CD14-positive monocyte (primary cell): ENCODE measurements around the gene CRIM1. TPM values are rescaled to one million over a fixed set of nuclear protein-coding genes. Genes with fewer than 3 reads are reported as not detected.

Experiments used
- DNase-seq, 3 donors: peaks; one replicate each; pipeline ENCODE4 v3.0.0-alpha.2; 2011 to 2022
- H2AFZ ChIP-seq: 2 replicates; pipeline ENCODE4 v1.6.0; 2012; ENCODE audit warnings: mild to moderate bottlenecking, low read depth, low read length, inconsistent platforms; ENCODE audit not compliant: insufficient read depth, poor library complexity, severe bottlenecking
- H3K27ac ChIP-seq, 2 donors: 1 replicate in 1 of 2; 2 replicates in 1 of 2; pipeline ENCODE4 v1.5.1; 2012 to 2013; ENCODE audit warnings: low read length in 2 of 2, control low read depth in 1 of 2, inconsistent platforms in 1 of 2, low read depth in 1 of 2, mild to moderate bottlenecking in 1 of 2
- H3K27me3 ChIP-seq, 2 donors: one replicate each; pipeline versions ENCODE4 v1.6.0 to v1.6.1; 2011 to 2013; ENCODE audit warnings: low read length in 2 of 2; ENCODE audit not compliant: control insufficient read depth in 2 of 2, insufficient read depth in 2 of 2
- H3K36me3 ChIP-seq, 2 donors: replicated peaks in 1 of 2; 1 replicate in 1 of 2; 2 replicates in 1 of 2; pipeline versions ENCODE4 v1.5.1 to v1.6.1; 2012 to 2013; ENCODE audit warnings: low read length in 2 of 2, control low read depth in 1 of 2, inconsistent platforms in 1 of 2, mild to moderate bottlenecking in 1 of 2; ENCODE audit not compliant: insufficient read depth in 2 of 2, control insufficient read depth in 1 of 2
- H3K4me1 ChIP-seq, 2 donors: 1 replicate in 1 of 2; 2 replicates in 1 of 2; pipeline versions ENCODE4 v1.5.1 to v1.6.1; 2012 to 2013; ENCODE audit warnings: low read length in 2 of 2, control low read depth in 1 of 2, inconsistent platforms in 1 of 2, mild to moderate bottlenecking in 1 of 2, moderate library complexity in 1 of 2; ENCODE audit not compliant: insufficient read depth in 2 of 2, control insufficient read depth in 1 of 2
- H3K4me2 ChIP-seq: replicated peaks from 2 replicates; pipeline ENCODE3; 2012; ENCODE audit warnings: low read length, moderate library complexity, mild to moderate bottlenecking; ENCODE audit not compliant: poor library complexity, severe bottlenecking; ENCODE audit errors: extremely low read depth
- H3K4me3 ChIP-seq, 3 experiments: fragments of 200-600 bp in 1 of 3; sonication (generic) in 1 of 3; replicated peaks in 1 of 3; 1 replicate in 2 of 3; 2 replicates in 1 of 3; pipeline ENCODE4 v1.5.1; 2011 to 2013; ENCODE audit warnings: low read length in 3 of 3, mild to moderate bottlenecking in 3 of 3, control low read depth in 2 of 3, low read depth in 2 of 3, inconsistent platforms in 1 of 3, moderate library complexity in 1 of 3
- H3K79me2 ChIP-seq: 2 replicates; pipeline ENCODE4 v1.6.0; 2012; ENCODE audit warnings: mild to moderate bottlenecking, control low read depth, inconsistent platforms, low read length, moderate library complexity; ENCODE audit not compliant: insufficient read depth
- H3K9ac ChIP-seq: 2 replicates; pipeline ENCODE4 v1.6.0; 2017; ENCODE audit warnings: low read length, mild to moderate bottlenecking; ENCODE audit not compliant: insufficient read depth, poor library complexity, severe bottlenecking
- H3K9me3 ChIP-seq, 2 donors: replicated peaks in 1 of 2; 1 replicate in 1 of 2; 2 replicates in 1 of 2; pipeline versions ENCODE4 v1.5.1 to v1.6.1; 2012 to 2013; ENCODE audit warnings: low read length in 2 of 2, control low read depth in 1 of 2; ENCODE audit not compliant: control insufficient read depth in 1 of 2, insufficient read depth in 1 of 2
- H4K20me1 ChIP-seq: 2 replicates; pipeline ENCODE4 v1.6.0; 2012; ENCODE audit warnings: mild to moderate bottlenecking, low read length, control low read depth, moderate library complexity; ENCODE audit not compliant: insufficient read depth
- H3K27ac Mint-ChIP-seq, 7 donors: one replicate each; pipeline ENCODE4 v1.8.0; 2020; ENCODE audit warnings: mild to moderate bottlenecking in 7 of 7, mixed read lengths in 7 of 7, moderate library complexity in 6 of 7, inconsistent platforms in 2 of 7
- H3K27me3 Mint-ChIP-seq, 3 donors: one replicate each; pipeline ENCODE4 v1.8.0; 2021 to 2022; ENCODE audit warnings: low read depth in 3 of 3, mild to moderate bottlenecking in 3 of 3, mixed read lengths in 3 of 3, moderate library complexity in 3 of 3, inconsistent platforms in 1 of 3
- H3K36me3 Mint-ChIP-seq, 2 donors: one replicate each; pipeline ENCODE4 v1.8.0; 2020; ENCODE audit warnings: mixed read lengths in 2 of 2, inconsistent platforms in 1 of 2, mild to moderate bottlenecking in 1 of 2
- H3K4me1 Mint-ChIP-seq: one replicate; pipeline ENCODE4 v1.8.0; 2020; ENCODE audit warnings: mild to moderate bottlenecking, mixed read lengths
- H3K4me3 Mint-ChIP-seq, 2 donors: one replicate each; pipeline ENCODE4 v1.8.0; 2020; ENCODE audit warnings: mild to moderate bottlenecking in 2 of 2, mixed read lengths in 2 of 2, moderate library complexity in 1 of 2
- H3K9me3 Mint-ChIP-seq, 7 donors: one replicate each; pipeline ENCODE4 v1.8.0; 2020 to 2022; ENCODE audit warnings: mixed read lengths in 7 of 7, mild to moderate bottlenecking in 6 of 7, moderate library complexity in 6 of 7, inconsistent platforms in 2 of 7
- CTCF ChIP-seq: fragments of 200-600 bp; IDR thresholded peaks from one replicate; pipeline ENCODE4 v1.8.0; 2022; ENCODE audit warnings: antibody characterized with exemption, mild to moderate bottlenecking
- WGBS: methylation state at CpG from one replicate; pipeline ENCODE4 v1.1.5; 2013; ENCODE audit warnings: missing lambda C conversion rate; ENCODE audit not compliant: insufficient coverage; 5-methylcytosine and 5-hydroxymethylcytosine counted together
- intact Hi-C, 2 donors: fragments of 100-400 bp; cut with micrococcal nuclease; formaldehyde crosslinking; loops; one replicate each; pipeline versions ENCODE4 v1.15.0 to v1.15.1; 2023
- polyA plus RNA-seq, 3 donors: library from polyadenylated mRNA; depleted of rRNA in 1 of 3; unstranded in 2 of 3; stranded (reverse) in 1 of 3; fragments of 300-500 nt in 2 of 3; fragments of >200 nt in 1 of 3; fragmentation: Illumina TruSeq in 2 of 3; gene quantifications; 1 replicate in 2 of 3; 2 replicates in 1 of 3; pipeline ENCODE4 v1.2.3, GENCODE V29; 2012 to 2021

Gene CRIM1
- polyA plus RNA-seq, 3 donors: 0.08 to 0.27 TPM; not detected in 1

- no peak overlapping the region for H3K27ac ChIP-seq
- H3K79me2 ChIP-seq: peaks cover 5% of the 10 kb centered on the region
These were observed 200.2 kb downstream of the CRIM1 start for GRCh38 chr2:36555789-36556188.

GRCh38 chr2:36556842-36557241 is 201.3 kb downstream of the CRIM1 start:
- no peak for TF ChIP-seq CTCF
- H3K27ac Mint-ChIP-seq: no peak overlapping the region
- intact Hi-C loops: no loop called here
- Histone ChIP-seq H3K4me3 (no peak overlapping the region), H3K9me3 (no peaks in the 10 kb centered on the region), H3K27ac (no peak overlapping the region), H3K9ac (no peak overlapping the region), H3K79me2 (peaks cover 9% of the 10 kb centered on the region), H3K27me3 (no peaks in the 10 kb centered on the region), H4K20me1 (no peaks in the 10 kb centered on the region), H3K36me3 (peaks cover 14 to 63% of the 10 kb centered on the region in 2 donors), H3K4me1 (peaks cover 35 to 39% of the 10 kb centered on the region in 2 donors), H2AFZ (no peak overlapping the region), H3K4me2 (no peak overlapping the region)
- no peak for DNase-seq
- no CpG with 5 or more reads among the region's 1 CpG for WGBS
- peaks cover 40% of the 10 kb centered on the region for H3K4me1 Mint-ChIP-seq
- no peaks in the 10 kb centered on the region for H3K9me3 Mint-ChIP-seq
- peaks cover 44 to 58% of the 10 kb centered on the region in 2 donors for H3K36me3 Mint-ChIP-seq
- no peaks in the 10 kb centered on the region for H3K27me3 Mint-ChIP-seq
- no peak overlapping the region for H3K4me3 Mint-ChIP-seq

More at GRCh38 chr2:36555789-36556188, 200.2 kb downstream of the CRIM1 start:
- H3K27me3 Mint-ChIP-seq: no peaks in the 10 kb centered on the region
- no peak overlapping the region for H3K9ac ChIP-seq
- H3K36me3 Mint-ChIP-seq: peaks cover 51 to 64% of the 10 kb centered on the region in 2 donors
- no peak for DNase-seq
- no peaks in the 10 kb centered on the region for H3K9me3 ChIP-seq
- H3K4me1 ChIP-seq: peaks cover 26 to 29% of the 10 kb centered on the region in 2 donors
- peaks cover 24 to 72% of the 10 kb centered on the region in 2 donors for H3K36me3 ChIP-seq
- no peaks in the 10 kb centered on the region for H3K27me3 ChIP-seq
- H2AFZ ChIP-seq: no peak overlapping the region
- intact Hi-C loops: no loop called here
- H3K4me2 ChIP-seq: no peak overlapping the region
- no peak overlapping the region for H3K4me3 Mint-ChIP-seq
- H4K20me1 ChIP-seq: no peaks in the 10 kb centered on the region
- no peaks in the 10 kb centered on the region for H3K9me3 Mint-ChIP-seq
- H3K4me1 Mint-ChIP-seq: peaks cover 32% of the 10 kb centered on the region
- no peak for TF ChIP-seq CTCF
- no peak overlapping the region for H3K4me3 ChIP-seq
- WGBS: no CpG with 5 or more reads among the region's 3 CpGs
- H3K27ac Mint-ChIP-seq: peak overlapping the region in 2 of 7 donors; percentile 53 to 71
